Measurements from ENCODE around the gene VGLL3.
"Not testable (repeated sequence)": the region's sequence is repeated elsewhere in the genome, so short reads cannot be mapped to it uniquely, and the experiment has no call there.

The VGLL3 gene

DNA sequence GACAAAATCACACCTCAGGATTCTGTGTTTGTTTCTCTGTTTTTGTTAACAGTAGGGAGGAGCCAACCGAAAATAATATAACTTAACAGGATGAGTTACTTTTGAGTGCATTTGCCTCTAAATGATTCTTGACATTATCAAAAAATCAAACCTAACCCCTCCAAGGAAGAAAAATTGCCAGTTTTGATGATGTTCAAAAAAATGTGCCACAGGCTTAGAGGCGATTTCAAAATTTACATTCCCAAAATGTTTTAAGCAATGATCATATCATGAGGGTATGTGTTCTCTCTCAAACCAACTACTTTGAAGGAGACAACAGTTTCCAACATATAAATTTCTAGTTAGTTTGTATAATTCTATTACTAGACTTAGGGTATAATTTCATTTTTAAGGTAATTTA is 6.7 kb downstream of the VGLL3 start:
- TF ChIP-seq POLR2A (IDR thresholded peaks at IDR 0.05; ENCODE audit: low read depth, low read length) (no peak), POLR2AphosphoS5 (IDR thresholded peaks at IDR 0.05; ENCODE audit: low read depth, low read length) (no peak), SPI1 (IDR thresholded peaks at IDR 0.05; ENCODE audit: low read depth, low read length) (no peak), PAX5 (IDR thresholded peaks at IDR 0.05; ENCODE audit: insufficient read depth, low read length, severe bottlenecking) (no peak), POU2F2 (IDR thresholded peaks at IDR 0.05; ENCODE audit: low read depth, low read length) (no peak), TAF1 (IDR thresholded peaks at IDR 0.05; ENCODE audit: low read depth, low read length) (no peak)
- FAIRE-seq (no peak), DNase-seq (ENCODE audit: insufficient read length, low spot score) (no peak)

GRCh38 chr3:86982883-86983282 is 8.1 kb downstream of the VGLL3 start:
- no peak for DNase-seq (ENCODE audit: insufficient read length, low spot score)
- FAIRE-seq, result no peak
- TF ChIP-seq TAF1 (IDR thresholded peaks at IDR 0.05; ENCODE audit: low read depth, low read length), result no peak
- no peak for TF ChIP-seq POLR2A (IDR thresholded peaks at IDR 0.05; ENCODE audit: low read depth, low read length)
- no peak for TF ChIP-seq POU2F2 (IDR thresholded peaks at IDR 0.05; ENCODE audit: low read depth, low read length)
- no peak for TF ChIP-seq PAX5 (IDR thresholded peaks at IDR 0.05; ENCODE audit: insufficient read depth, low read length, severe bottlenecking)
- no peak for TF ChIP-seq SPI1 (IDR thresholded peaks at IDR 0.05; ENCODE audit: low read depth, low read length)
- no peak for TF ChIP-seq POLR2AphosphoS5 (IDR thresholded peaks at IDR 0.05; ENCODE audit: low read depth, low read length)

- no peak for FAIRE-seq
- TF ChIP-seq POU2F2 (IDR thresholded peaks at IDR 0.05; ENCODE audit: low read depth, low read length) (no peak), SPI1 (IDR thresholded peaks at IDR 0.05; ENCODE audit: low read depth, low read length) (no peak), TAF1 (IDR thresholded peaks at IDR 0.05; ENCODE audit: low read depth, low read length) (no peak), PAX5 (IDR thresholded peaks at IDR 0.05; ENCODE audit: insufficient read depth, low read length, severe bottlenecking) (no peak), POLR2A (IDR thresholded peaks at IDR 0.05; ENCODE audit: low read depth, low read length) (no peak), POLR2AphosphoS5 (IDR thresholded peaks at IDR 0.05; ENCODE audit: low read depth, low read length) (no peak)
These were observed 12.8 kb downstream of the VGLL3 start for GRCh38 chr3:86978111-86978551.

DNA sequence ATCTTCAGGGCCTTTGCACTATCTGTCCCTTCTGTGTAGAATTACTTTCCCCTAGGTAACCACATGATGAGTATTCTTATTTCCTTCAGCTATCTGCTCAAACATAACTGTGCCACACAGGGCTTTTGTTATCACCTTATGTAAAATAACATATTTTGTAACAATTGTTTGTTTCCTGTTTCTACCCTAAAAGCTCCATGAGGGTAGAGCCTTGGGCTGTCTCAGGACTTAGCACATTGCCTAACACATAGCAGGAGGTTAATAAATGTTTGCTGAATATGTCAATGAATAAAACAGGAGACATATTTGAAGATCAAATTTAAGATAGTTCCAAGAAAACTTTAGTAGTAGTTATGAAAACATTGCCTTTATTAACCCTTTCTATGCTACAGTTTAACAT is 14.7 kb downstream of the VGLL3 start:
- DNase-seq (ENCODE audit: insufficient read length, low spot score) (no peak), FAIRE-seq (no peak)
- TF ChIP-seq POU2F2 (IDR thresholded peaks at IDR 0.05; ENCODE audit: low read depth, low read length), result no peak
- TF ChIP-seq TAF1 (IDR thresholded peaks at IDR 0.05; ENCODE audit: low read depth, low read length), result no peak
- no peak for TF ChIP-seq POLR2A (IDR thresholded peaks at IDR 0.05; ENCODE audit: low read depth, low read length)
- TF ChIP-seq PAX5 (IDR thresholded peaks at IDR 0.05; ENCODE audit: insufficient read depth, low read length, severe bottlenecking), result no peak
- TF ChIP-seq SPI1 (IDR thresholded peaks at IDR 0.05; ENCODE audit: low read depth, low read length), result no peak
- TF ChIP-seq POLR2AphosphoS5 (IDR thresholded peaks at IDR 0.05; ENCODE audit: low read depth, low read length), result no peak

More at GRCh38 chr3:86978111-86978551, 12.8 kb downstream of the VGLL3 start:
- DNase-seq (ENCODE audit: insufficient read length, low spot score), result no peak

DNA sequence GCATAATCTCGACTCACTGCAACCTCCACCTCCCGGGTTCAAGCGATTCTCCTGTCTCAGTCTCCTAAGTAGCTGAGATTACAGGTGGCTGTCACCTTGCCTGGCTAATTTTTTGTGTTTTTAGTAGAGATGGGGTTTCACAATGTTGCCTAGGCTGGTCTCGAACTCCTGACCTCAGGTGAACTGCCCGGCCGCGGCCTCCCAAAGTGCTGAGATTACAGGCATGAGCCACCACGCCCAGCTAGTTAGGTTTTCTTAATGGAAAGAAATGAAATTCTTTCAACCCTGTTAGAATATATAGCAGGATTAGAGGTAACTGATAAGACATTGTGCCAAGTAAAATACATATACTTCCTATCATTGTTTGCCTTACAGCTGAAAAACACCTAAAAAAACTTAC is 16.8 kb downstream of the VGLL3 start:
- FAIRE-seq; DNase-seq (ENCODE audit: insufficient read length, low spot score): not testable (repeated sequence)

DNA sequence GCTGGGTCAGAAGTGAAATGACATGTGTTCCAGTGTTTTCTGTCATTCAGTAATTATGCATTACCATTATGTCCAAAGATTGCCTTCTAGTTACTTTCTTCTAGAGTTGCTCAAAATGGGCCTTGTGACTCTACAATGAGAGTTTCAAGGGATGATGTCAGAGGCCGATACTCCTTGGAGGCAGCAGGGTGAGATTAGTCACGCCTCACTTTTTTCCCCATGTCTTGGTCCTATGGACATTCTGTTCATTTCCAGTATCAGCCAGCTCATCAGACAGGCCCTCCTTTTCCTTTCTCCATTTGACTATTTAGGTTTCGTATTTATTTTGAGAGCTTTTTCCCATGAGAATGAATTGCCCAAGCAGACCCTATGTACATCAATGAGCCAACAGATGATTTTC is 17.5 kb downstream of the VGLL3 start:
- DNase-seq (ENCODE audit: insufficient read length, low spot score), result no peak
- FAIRE-seq, result no peak
- TF ChIP-seq POLR2AphosphoS5 (IDR thresholded peaks at IDR 0.05; ENCODE audit: low read depth, low read length), result no peak
- TF ChIP-seq PAX5 (IDR thresholded peaks at IDR 0.05; ENCODE audit: insufficient read depth, low read length, severe bottlenecking), result no peak
- no peak for TF ChIP-seq TAF1 (IDR thresholded peaks at IDR 0.05; ENCODE audit: low read depth, low read length)
- no peak for TF ChIP-seq POU2F2 (IDR thresholded peaks at IDR 0.05; ENCODE audit: low read depth, low read length)
- TF ChIP-seq SPI1 (IDR thresholded peaks at IDR 0.05; ENCODE audit: low read depth, low read length), result no peak
- TF ChIP-seq POLR2A (IDR thresholded peaks at IDR 0.05; ENCODE audit: low read depth, low read length), result no peak

- peak; percentile 23 for DNase-seq (ENCODE audit: insufficient read length, low spot score)
- no peak for TF ChIP-seq TAF1 (IDR thresholded peaks at IDR 0.05; ENCODE audit: low read depth, low read length)
- no peak for TF ChIP-seq POLR2A (IDR thresholded peaks at IDR 0.05; ENCODE audit: low read depth, low read length)
- no peak for TF ChIP-seq PAX5 (IDR thresholded peaks at IDR 0.05; ENCODE audit: insufficient read depth, low read length, severe bottlenecking)
- no peak for TF ChIP-seq POLR2AphosphoS5 (IDR thresholded peaks at IDR 0.05; ENCODE audit: low read depth, low read length)
- no peak for TF ChIP-seq SPI1 (IDR thresholded peaks at IDR 0.05; ENCODE audit: low read depth, low read length)
- no peak for TF ChIP-seq POU2F2 (IDR thresholded peaks at IDR 0.05; ENCODE audit: low read depth, low read length)
- FAIRE-seq, result no peak
These were observed 21.3 kb downstream of the VGLL3 start for GRCh38 chr3:86969500-86970189.

DNA sequence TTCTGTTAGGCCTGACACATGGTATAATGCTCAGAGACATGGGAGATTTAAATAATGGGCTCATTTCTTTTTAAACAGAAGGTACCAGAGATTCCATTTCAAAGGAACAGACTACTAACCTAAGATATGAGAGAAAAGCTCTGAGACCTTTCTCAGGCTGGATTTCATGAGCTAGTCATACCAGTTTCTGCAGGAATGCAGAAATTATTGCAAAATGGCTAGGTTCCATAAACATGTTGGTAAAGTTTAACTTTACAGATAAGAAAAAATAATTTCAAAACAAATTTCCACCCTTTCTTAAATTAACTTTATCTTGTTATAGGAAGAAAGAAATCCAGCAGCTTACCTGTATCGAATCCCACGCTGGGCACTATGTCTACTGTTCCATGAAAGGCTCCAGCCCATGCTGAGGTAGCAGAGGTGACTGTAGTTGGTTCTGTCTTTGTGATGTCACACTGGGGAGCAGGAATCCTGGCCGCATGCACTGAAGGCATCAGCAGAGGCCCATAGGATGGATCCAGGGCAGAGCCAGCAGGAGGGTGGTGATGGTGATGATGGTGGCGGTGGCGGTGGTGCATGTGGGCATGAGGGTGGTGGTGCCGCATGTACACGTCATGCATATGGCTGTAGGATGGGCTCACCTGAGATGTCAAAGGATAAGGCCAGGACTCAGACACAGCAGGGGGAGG is 22.6 kb downstream of the VGLL3 start:
- TF ChIP-seq POLR2AphosphoS5 (IDR thresholded peaks at IDR 0.05; ENCODE audit: low read depth, low read length) (no peak), POLR2A (IDR thresholded peaks at IDR 0.05; ENCODE audit: low read depth, low read length) (no peak), PAX5 (IDR thresholded peaks at IDR 0.05; ENCODE audit: insufficient read depth, low read length, severe bottlenecking) (no peak), POU2F2 (IDR thresholded peaks at IDR 0.05; ENCODE audit: low read depth, low read length) (no peak), SPI1 (IDR thresholded peaks at IDR 0.05; ENCODE audit: low read depth, low read length) (no peak), TAF1 (IDR thresholded peaks at IDR 0.05; ENCODE audit: low read depth, low read length) (no peak)

DNA sequence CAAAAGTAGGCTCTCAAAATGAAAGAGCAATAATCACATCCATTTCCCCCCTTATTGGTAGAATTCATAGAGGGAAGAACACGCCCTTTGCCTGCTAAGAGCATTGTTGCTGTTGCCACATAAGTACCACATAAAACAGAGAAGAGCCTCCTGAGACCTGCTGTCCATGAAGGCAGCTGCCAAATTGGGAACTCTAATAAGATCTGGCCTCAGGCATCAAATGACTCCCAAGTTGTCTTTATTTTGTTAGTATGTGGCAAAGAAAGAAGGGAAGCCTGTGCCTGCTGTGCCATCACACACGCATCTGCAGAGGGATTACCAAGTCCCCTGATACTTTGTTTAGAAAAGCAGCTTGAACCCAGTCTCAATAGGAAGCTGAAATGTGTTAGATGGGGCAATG is 23.9 kb downstream of the VGLL3 start:
- DNase-seq (ENCODE audit: insufficient read length, low spot score) (no peak), FAIRE-seq (no peak)
- TF ChIP-seq POU2F2 (IDR thresholded peaks at IDR 0.05; ENCODE audit: low read depth, low read length) (no peak), TAF1 (IDR thresholded peaks at IDR 0.05; ENCODE audit: low read depth, low read length) (no peak), SPI1 (IDR thresholded peaks at IDR 0.05; ENCODE audit: low read depth, low read length) (no peak), POLR2AphosphoS5 (IDR thresholded peaks at IDR 0.05; ENCODE audit: low read depth, low read length) (no peak), PAX5 (IDR thresholded peaks at IDR 0.05; ENCODE audit: insufficient read depth, low read length, severe bottlenecking) (no peak), POLR2A (IDR thresholded peaks at IDR 0.05; ENCODE audit: low read depth, low read length) (no peak)

More for the DNA sequence above, 22.6 kb downstream of the VGLL3 start:
- DNase-seq (ENCODE audit: insufficient read length, low spot score) (no peak), FAIRE-seq (no peak)

Data from GM12891 (cell line).